HG03064 (cell line): Measurements from ENCODE around the gene ADGRG6.
"Not testable (repeated sequence)": the region's sequence is repeated elsewhere in the genome, so short reads cannot be mapped to it uniquely, and the experiment has no call there.

ENCODE experiments used
- ATAC-seq: cut with Tn5 transposase; IDR thresholded peaks from one replicate; pipeline ENCODE4 v1.9.1; 2021; ENCODE audit warnings: low read depth; ENCODE audit not compliant: unreplicated experiment

Gene ADGRG6

GRCh38 chr6:142433419-142433818, 131.6 kb downstream of the ADGRG6 start:
- ATAC-seq, result no peak

GRCh38 chr6:142438898-142439297, 137.1 kb downstream of the ADGRG6 start:
- no peak for ATAC-seq

- no peak for ATAC-seq
Measured at GRCh38 chr6:142440600-142441293, 138.9 kb downstream of the ADGRG6 start.

- no peak for ATAC-seq
Measured at GRCh38 chr6:142441716-142442115, 139.9 kb downstream of the ADGRG6 start.

- no peak for ATAC-seq
Measured at GRCh38 chr6:142443102-142443501, 141.3 kb downstream of the ADGRG6 start.

GRCh38 chr6:142443532-142443931, 141.7 kb downstream of the ADGRG6 start:
- no peak for ATAC-seq

- ATAC-seq, result no peak
Measured at GRCh38 chr6:142444376-142444775, 142.6 kb downstream of the ADGRG6 start.

- ATAC-seq, result no peak
Measured at GRCh38 chr6:142444881-142445301, 143.1 kb downstream of the ADGRG6 start.

GRCh38 chr6:142446168-142446567, 144.4 kb downstream of the ADGRG6 start:
- ATAC-seq, result no peak

- ATAC-seq, result no peak
Measured at GRCh38 chr6:142446576-142446975, 144.8 kb downstream of the ADGRG6 start.

GRCh38 chr6:142448091-142448729, 146.4 kb downstream of the ADGRG6 start:
- ATAC-seq, result no peak

GRCh38 chr6:142450856-142451255, 149.0 kb downstream of the ADGRG6 start:
- ATAC-seq, result not testable (repeated sequence)

GRCh38 chr6:142452993-142453392, 151.2 kb downstream of the ADGRG6 start:
- no peak for ATAC-seq

- ATAC-seq, result not testable (repeated sequence)
Measured at GRCh38 chr6:142454196-142454595, 152.4 kb downstream of the ADGRG6 start.

GRCh38 chr6:142454848-142455247, 153.0 kb downstream of the ADGRG6 start:
- ATAC-seq, result not testable (repeated sequence)

- ATAC-seq, result no peak
Measured at GRCh38 chr6:142455957-142456589, 154.3 kb downstream of the ADGRG6 start.

- no peak for ATAC-seq
Measured at GRCh38 chr6:142457638-142458406, 156.0 kb downstream of the ADGRG6 start.

GRCh38 chr6:142458836-142459235, 157.0 kb downstream of the ADGRG6 start:
- no peak for ATAC-seq

- ATAC-seq, result no peak
Measured at GRCh38 chr6:142459271-142459670, 157.5 kb downstream of the ADGRG6 start.

- no peak for ATAC-seq
Measured at GRCh38 chr6:142462260-142462659, 160.5 kb downstream of the ADGRG6 start.

- ATAC-seq, result no peak
Measured at GRCh38 chr6:142463988-142464387, 162.2 kb downstream of the ADGRG6 start.
